ENCODE data around the gene LDB3.

- TF ChIP-seq EZH2 (IDR thresholded peaks at IDR 0.05) (no peak), POLR2AphosphoS5 (IDR thresholded peaks at IDR 0.05; ENCODE audit: borderline replicate concordance, low read depth, low read length) (no peak)
Measured at GRCh38 chr10:86688398-86688921, 20.1 kb downstream of the LDB3 start.

Data from SK-N-MC (cell line).